HG02938 (cell line): ENCODE results near the gene EDN1.

Experiments
- ATAC-seq: cut with Tn5 transposase; IDR thresholded peaks from one replicate; pipeline ENCODE4 v1.9.1; 2021; ENCODE audit warnings: mild to moderate bottlenecking, moderate library complexity; ENCODE audit not compliant: unreplicated experiment

The EDN1 gene

GRCh38 chr6:12293931-12294807 lies 4.0 kb downstream of the EDN1 start:
- ATAC-seq = no peak

GRCh38 chr6:12294851-12295536 lies 4.8 kb downstream of the EDN1 start:
- no peak for ATAC-seq

- ATAC-seq = no peak
These were observed 5.5 kb downstream of the EDN1 start for GRCh38 chr6:12295558-12296254.

GRCh38 chr6:12296255-12296573 lies 6.1 kb downstream of the EDN1 start:
- ATAC-seq = no peak

DNA sequence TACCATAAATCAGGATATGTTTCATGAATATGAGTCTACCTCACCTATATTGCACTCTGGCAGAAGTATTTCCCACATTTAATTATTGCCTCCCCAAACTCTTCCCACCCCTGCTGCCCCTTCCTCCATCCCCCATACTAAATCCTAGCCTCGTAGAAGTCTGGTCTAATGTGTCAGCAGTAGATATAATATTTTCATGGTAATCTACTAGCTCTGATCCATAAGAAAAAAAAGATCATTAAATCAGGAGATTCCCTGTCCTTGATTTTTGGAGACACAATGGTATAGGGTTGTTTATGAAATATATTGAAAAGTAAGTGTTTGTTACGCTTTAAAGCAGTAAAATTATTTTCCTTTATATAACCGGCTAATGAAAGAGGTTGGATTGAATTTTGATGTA lies 6.4 kb downstream of the EDN1 start:
- ATAC-seq = no peak

GRCh38 chr6:12297363-12298016 lies 7.3 kb downstream of the EDN1 start:
- no peak for ATAC-seq

- ATAC-seq = no peak
These were observed 8.1 kb downstream of the EDN1 start for GRCh38 chr6:12298017-12298978.

- no peak for ATAC-seq
These were observed 8.8 kb downstream of the EDN1 start for GRCh38 chr6:12298995-12299394.

- ATAC-seq = no peak
These were observed 10.9 kb downstream of the EDN1 start for GRCh38 chr6:12301018-12301417.

- no peak for ATAC-seq
These were observed 14.3 kb downstream of the EDN1 start for GRCh38 chr6:12304487-12304886.

GRCh38 chr6:12309070-12309469 lies 18.9 kb downstream of the EDN1 start:
- ATAC-seq = no peak

DNA sequence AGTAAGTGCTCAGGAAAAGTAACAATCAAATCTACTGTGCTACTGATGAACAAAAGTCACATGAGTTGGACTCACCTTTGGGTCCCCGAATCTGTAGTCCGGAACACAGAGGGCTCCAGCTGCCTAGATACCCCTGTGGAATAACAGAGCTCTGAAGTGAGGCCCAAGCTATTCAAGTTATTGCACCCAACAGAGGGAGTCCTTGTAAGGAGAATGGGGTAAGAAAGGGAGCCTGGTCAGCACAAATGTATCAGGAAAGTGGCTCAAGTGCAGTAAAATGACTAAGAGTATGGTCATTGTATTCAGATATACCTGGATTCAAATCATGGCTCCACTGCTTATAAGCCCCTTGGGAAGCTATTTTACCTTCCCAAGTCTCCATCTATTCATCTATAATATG lies 20.9 kb downstream of the EDN1 start:
- no peak for ATAC-seq

GRCh38 chr6:12312736-12313135 lies 22.6 kb downstream of the EDN1 start:
- no peak for ATAC-seq

DNA sequence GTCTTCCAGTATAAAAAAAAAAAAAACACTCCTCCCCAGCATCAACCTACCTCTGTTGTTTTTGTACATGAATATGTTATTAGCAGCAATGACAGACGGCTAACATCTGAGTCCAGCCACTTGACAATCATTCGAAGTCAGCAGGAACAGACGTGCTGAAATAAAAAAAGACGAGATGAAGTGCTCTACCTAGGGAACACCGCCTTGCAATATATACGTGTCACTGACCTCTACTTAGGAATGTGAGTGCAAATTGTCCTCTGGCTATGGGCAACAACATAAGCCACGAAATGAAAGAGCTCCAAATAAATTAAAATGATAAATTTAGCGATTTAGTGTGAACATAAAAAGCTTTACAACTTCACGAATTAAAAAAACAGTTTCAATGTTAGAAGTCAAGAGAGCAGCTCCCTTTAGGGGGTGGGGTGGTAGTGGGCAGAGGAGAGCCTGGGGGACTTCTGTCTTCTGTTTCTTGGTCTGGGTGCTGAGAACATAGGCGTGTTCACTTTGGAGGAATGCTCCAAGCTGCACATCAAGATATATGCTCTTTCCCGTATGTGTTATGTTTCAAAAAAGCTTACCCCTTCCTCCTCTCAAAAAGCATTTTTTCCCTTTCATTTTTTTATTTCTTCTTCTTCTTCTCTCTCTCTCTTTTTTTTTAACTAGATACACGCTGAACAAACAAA lies 23.3 kb downstream of the EDN1 start:
- ATAC-seq = no peak

DNA sequence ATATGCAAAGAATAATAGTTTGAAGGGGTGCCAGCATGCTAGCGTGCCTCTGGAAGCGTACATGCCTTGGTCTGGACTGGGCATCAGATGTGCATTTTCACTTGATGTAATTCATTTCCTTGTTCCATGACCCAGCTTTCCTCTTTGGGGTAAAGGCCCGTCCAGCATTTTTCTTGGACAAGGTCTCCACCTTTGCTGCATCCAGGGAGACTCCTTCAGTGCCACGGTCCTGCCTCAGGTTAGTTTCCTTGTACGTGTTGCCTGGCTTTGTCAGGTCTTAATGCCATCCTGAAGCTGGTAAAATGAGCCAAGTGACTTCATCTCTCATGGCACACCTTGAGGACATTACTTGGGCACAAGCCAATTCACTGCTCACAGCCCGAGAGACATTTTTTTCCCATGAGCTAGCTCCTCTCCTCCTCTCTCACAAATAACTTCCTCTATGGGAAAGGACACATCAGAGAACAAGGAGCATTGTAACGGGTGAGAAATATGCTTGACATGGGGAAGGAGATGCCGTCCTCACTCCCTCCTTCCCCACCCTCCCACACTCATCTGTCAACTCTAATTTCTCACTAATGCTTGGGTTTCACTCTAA lies 23.9 kb downstream of the EDN1 start:
- ATAC-seq = no peak

DNA sequence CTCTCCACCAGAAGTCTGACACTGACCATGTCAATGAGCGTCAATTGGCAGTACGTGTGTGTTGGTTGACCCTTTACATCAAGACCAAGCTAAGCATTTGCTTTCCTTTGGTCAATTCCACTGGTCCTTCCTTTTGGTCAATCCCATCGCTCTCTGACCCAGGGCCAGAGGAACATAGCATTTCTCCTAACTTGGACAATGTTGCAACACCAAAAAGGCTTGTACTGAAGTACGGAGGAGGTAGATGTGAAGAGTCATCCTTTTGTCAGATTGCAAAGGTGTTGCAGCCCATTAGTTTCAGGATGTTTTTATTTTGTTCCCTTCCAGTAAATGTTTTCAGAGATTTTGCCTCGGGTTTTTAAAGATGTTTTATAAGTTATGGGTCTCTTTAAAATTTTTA lies 24.6 kb downstream of the EDN1 start:
- ATAC-seq = no peak

DNA sequence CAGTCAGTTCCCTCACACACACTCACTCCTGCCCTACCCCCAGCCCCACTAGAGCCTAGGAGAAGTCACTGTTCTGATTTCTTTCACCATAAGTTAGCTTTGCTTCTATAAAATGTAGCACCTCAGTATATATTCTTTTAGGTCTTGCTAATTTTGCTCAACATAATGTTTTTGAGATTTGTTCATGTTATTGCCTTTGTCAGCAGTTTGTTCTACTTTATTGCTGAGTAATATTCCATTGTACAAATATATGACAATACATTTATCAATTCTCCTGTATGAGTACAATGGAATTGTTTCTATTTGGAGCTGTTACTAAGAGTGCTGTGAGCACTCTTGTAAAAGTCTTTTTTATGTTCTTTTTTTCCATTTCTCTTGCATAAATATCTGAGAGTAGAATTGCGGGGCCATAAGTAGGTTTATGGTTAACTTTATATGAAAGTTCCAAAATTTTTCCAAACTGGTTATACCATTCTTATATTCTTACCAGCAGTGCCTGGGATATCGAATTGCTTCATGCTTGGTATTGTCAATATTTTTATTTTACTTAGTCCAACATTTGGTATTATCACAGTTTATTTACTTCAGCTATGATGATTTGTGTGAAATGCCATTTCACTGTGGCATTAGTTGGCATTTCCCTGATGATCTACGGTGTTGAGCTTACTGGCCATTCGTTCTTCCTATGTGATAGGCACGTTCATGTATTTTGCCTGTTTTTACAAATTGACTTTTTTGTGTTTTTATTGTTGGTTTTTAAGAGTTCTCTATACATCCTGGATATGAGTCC lies 25.3 kb downstream of the EDN1 start:
- ATAC-seq = no peak

DNA sequence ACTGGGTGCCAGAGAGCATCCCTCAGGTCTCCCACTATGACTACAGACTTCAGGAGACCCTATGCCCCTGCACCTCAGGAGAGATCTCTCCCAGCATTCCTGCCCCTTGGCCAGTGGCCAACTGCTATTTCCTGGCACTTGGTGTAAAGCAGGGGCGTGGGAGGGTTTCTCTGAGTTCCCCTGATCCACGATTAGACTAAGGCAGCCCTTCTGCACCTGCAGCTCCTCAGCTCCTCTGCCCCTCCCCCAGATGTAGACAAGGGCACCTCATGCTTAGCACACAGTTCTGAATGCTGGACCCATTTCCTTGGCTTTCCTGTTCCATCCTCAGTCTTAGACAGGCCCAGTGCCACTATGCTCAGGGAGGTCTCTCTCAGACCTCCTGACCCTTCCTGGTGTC lies 28.6 kb downstream of the EDN1 start:
- ATAC-seq = no peak
